Fibroblast of pulmonary artery (primary cell): ENCODE results near the gene SOS2.
"Not testable (repeated sequence)": the region's sequence is repeated elsewhere in the genome, so short reads cannot be mapped to it uniquely, and the experiment has no call there.

Experiments
- DNase-seq: peaks from one replicate; pipeline ENCODE4 v3.0.0-alpha.2; 2010; ENCODE audit warnings: low read depth
- H3K4me3 ChIP-seq: replicated peaks from 2 replicates; pipeline ENCODE4 v1.5.1; 2011; ENCODE audit warnings: low read depth, mild to moderate bottlenecking, control low read depth, low read length, moderate library complexity
- TF ChIP-seq, protein P1 (sequence below): IDR thresholded peaks from 2 replicates; pipeline ENCODE4 v1.5.1; 2011; ENCODE audit warnings: mild to moderate bottlenecking, control low read depth, low read length, inconsistent platforms; ENCODE audit errors: missing control alignments

The SOS2 gene

DNA sequence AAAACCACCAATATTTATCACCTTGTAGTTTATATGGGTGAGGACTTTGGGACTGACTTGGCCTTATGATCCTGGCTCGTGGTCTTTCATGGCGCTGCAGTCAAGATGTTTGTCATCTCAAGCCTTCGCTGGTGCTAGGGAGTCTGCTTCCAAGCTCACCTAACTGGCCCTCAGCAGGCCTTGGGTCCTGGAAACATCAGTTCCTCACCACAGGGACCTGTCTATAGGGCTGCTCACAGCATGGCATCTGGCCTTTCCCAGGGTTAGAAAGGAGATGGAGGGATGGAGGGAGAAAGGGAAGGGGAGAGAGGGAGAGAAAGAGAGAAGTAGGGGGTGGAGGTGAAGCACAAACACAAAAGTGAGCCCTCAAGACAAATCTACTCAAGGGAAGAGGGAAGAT is 146.7 kb downstream of the SOS2 start:
- TF ChIP-seq, protein P1, sequence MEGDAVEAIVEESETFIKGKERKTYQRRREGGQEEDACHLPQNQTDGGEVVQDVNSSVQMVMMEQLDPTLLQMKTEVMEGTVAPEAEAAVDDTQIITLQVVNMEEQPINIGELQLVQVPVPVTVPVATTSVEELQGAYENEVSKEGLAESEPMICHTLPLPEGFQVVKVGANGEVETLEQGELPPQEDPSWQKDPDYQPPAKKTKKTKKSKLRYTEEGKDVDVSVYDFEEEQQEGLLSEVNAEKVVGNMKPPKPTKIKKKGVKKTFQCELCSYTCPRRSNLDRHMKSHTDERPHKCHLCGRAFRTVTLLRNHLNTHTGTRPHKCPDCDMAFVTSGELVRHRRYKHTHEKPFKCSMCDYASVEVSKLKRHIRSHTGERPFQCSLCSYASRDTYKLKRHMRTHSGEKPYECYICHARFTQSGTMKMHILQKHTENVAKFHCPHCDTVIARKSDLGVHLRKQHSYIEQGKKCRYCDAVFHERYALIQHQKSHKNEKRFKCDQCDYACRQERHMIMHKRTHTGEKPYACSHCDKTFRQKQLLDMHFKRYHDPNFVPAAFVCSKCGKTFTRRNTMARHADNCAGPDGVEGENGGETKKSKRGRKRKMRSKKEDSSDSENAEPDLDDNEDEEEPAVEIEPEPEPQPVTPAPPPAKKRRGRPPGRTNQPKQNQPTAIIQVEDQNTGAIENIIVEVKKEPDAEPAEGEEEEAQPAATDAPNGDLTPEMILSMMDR, result no peak
- no peak for DNase-seq
- H3K4me3 ChIP-seq, result no peak overlapping the region

GRCh38 chr14:50083467-50084337 is 147.7 kb downstream of the SOS2 start:
- TF ChIP-seq, protein P1, result no peak
- DNase-seq, result no peak
- no peak overlapping the region for H3K4me3 ChIP-seq

- TF ChIP-seq, protein P1, result no peak
- no peak for DNase-seq
- no peak overlapping the region for H3K4me3 ChIP-seq
These were observed 148.5 kb downstream of the SOS2 start for GRCh38 chr14:50082784-50083466.

GRCh38 chr14:50082308-50082742 is 149.1 kb downstream of the SOS2 start:
- no peak overlapping the region for H3K4me3 ChIP-seq
- TF ChIP-seq, protein P1, result no peak
- DNase-seq, result no peak

DNA sequence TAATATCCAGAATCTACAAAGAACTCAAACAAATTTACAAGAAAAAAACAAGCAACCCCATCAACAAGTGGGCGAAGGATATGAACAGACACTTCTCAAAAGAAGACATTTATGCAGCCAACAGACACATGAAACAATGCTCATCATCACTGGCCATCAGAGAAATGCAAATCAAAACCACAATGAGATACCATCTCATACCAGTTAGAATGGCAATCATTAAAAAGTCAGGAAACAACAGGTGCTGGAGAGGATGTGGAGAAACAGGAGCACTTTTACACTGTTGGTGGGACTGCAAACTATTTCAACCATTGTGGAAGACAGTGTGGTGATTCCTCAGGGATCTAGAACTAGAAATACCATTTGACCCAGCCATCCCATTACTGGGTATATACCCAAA is 152.3 kb downstream of the SOS2 start:
- not testable (repeated sequence) for DNase-seq, H3K4me3 ChIP-seq

GRCh38 chr14:50073663-50074062 is 157.7 kb downstream of the SOS2 start:
- not testable (repeated sequence) for DNase-seq, H3K4me3 ChIP-seq

DNA sequence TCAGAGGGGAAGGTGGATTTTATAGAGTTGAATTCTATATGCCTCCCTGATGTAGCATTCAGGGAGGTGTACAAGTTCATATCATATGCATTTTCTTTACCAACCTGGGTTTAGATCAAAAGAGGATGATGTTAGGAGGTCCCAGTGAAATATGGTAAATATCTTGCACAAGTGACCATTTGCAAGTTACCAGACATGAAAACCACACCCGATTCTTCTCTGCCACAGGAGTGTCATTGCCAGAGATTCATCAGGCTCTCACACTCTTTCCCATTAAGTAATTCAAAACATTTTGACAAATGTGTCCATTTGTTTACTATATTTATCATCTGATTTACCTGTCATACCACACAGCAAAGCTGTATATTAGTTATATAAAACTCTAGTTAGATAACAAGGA is 159.0 kb downstream of the SOS2 start:
- no peak for DNase-seq
- no peak overlapping the region for H3K4me3 ChIP-seq
- TF ChIP-seq, protein P1, result no peak
